Panc1 (cell line): Measurements from ENCODE around the gene B4GALT5. TPM values are rescaled to one million over a fixed set of nuclear protein-coding genes. Genes with fewer than 3 reads are reported as not detected.
A peak's percentile ranks its signal among the peaks of the same experiment; 100 is the strongest.

ENCODE experiments used
- ATAC-seq: fragments of 200-7000 bp; cut with Tn5 transposase; 2 replicates; pipeline ENCODE4 v1.9.1; 2020; ENCODE audit warnings: mild to moderate bottlenecking, moderate library complexity
- BruUV-seq: library from RNA; stranded (reverse); fragments of 400-500 nt; replicated peaks from 2 replicates; lab custom pipeline; 2021; lab: Mats Ljungman, UMichigan
- CTCF ChIA-PET: fragments of 300-600 bp; sonication (Branson Sonifier 250); formaldehyde crosslinking; loops from one replicate; lab custom pipeline; 2022; ENCODE audit warnings: antibody characterized with exemption; lab: Charles Lee
- POLR2A ChIA-PET: fragments of 300-600 bp; sonication (Branson Sonifier 250); formaldehyde crosslinking; loops from one replicate; lab custom pipeline; 2022; ENCODE audit warnings: antibody characterized with exemption; lab: Charles Lee
- DNase-seq: peaks from one replicate; pipeline ENCODE4 v3.0.0-alpha.2; 2010; ENCODE audit warnings: low read depth, low spot score
- H3K27ac ChIP-seq: 2 replicates; pipeline ENCODE4 v1.5.1; 2011; ENCODE audit warnings: mild to moderate bottlenecking, low read length, inconsistent platforms
- H3K27me3 ChIP-seq: fragments of 200-500 bp; sonication (Bioruptor generic); 2 replicates; pipeline ENCODE4 v1.6.0; 2014; ENCODE audit warnings: low read length, inconsistent platforms; ENCODE audit not compliant: control insufficient read depth, insufficient read depth
- H3K36me3 ChIP-seq: fragments of 200-500 bp; sonication (Bioruptor generic); 2 replicates; pipeline ENCODE4 v1.5.1; 2014; ENCODE audit warnings: inconsistent platforms, mild to moderate bottlenecking, low read length, moderate library complexity; ENCODE audit not compliant: control insufficient read depth, insufficient read depth
- H3K4me1 ChIP-seq: 2 replicates; pipeline ENCODE4 v1.5.1; 2011; ENCODE audit warnings: inconsistent platforms, mild to moderate bottlenecking, low read length, moderate library complexity; ENCODE audit not compliant: control insufficient read depth, insufficient read depth
- H3K4me3 ChIP-seq, 2 experiments: 2 replicates each; pipeline ENCODE4 v1.5.1; 2011 to 2012; ENCODE audit warnings: low read depth in 2 of 2, low read length in 2 of 2, mild to moderate bottlenecking in 2 of 2, inconsistent platforms in 1 of 2, moderate library complexity in 1 of 2
- H3K9me3 ChIP-seq: fragments of 200-500 bp; sonication (Bioruptor generic); 2 replicates; pipeline ENCODE4 v1.5.1; 2014; ENCODE audit warnings: low read depth, mild to moderate bottlenecking, inconsistent platforms, low read length, moderate library complexity; ENCODE audit not compliant: control insufficient read depth, insufficient read depth
- CTCF ChIP-seq: fragments of 450-650 bp; IDR thresholded peaks from 2 replicates; pipeline ENCODE4 v1.5.1; 2017; ENCODE audit warnings: mild to moderate bottlenecking
- POLR2AphosphoS5 ChIP-seq: IDR thresholded peaks from 2 replicates; pipeline ENCODE4 v1.6.1; 2012; ENCODE audit warnings: mild to moderate bottlenecking, low read depth, low read length, moderate library complexity
- REST ChIP-seq, 2 experiments: IDR thresholded peaks; 2 replicates each; pipeline ENCODE4 v1.6.1; 2011 to 2012; ENCODE audit warnings: low read depth in 2 of 2, control low read depth in 1 of 2, low read length in 1 of 2, mild to moderate bottlenecking in 1 of 2, moderate library complexity in 1 of 2; ENCODE audit not compliant: insufficient read depth in 1 of 2
- SIN3A ChIP-seq: IDR thresholded peaks from 2 replicates; pipeline ENCODE4 v1.6.1; 2012; ENCODE audit warnings: low read depth, mild to moderate bottlenecking, low read length, moderate library complexity, borderline replicate concordance; ENCODE audit not compliant: insufficient read depth
- TCF7L2 ChIP-seq: IDR thresholded peaks from 2 replicates; pipeline ENCODE4 v1.6.1; 2011; ENCODE audit warnings: mild to moderate bottlenecking, low read depth, low read length, inconsistent platforms
- in situ Hi-C: cut with HindIII; loops from 2 replicates; pipeline ENCODE4 v1.10.0; 2016; ENCODE audit warnings: low sequenced_read_pairs, low pct_unique_long_range_greater_than_20kb
- intact Hi-C: fragments of 100-400 bp; cut with micrococcal nuclease; formaldehyde crosslinking; loops from one replicate; pipeline ENCODE4 v1.10.0; 2022; ENCODE audit not compliant: unreplicated experiment
- total RNA-seq: library from RNA; stranded (reverse); gene quantifications from one replicate; pipeline ENCODE4 v1.2.1, GENCODE V29; 2021; ENCODE audit not compliant: unreplicated experiment

B4GALT5 gene
- total RNA-seq, 1 experiment from 2014 or later = 40.0 TPM

- no peak for TF ChIP-seq SIN3A
- TF ChIP-seq CTCF = no peak
- TF ChIP-seq TCF7L2 = no peak
- TF ChIP-seq POLR2AphosphoS5 = no peak
- no peak for TF ChIP-seq REST (IDR thresholded peaks at IDR 0.05; ENCODE audit: insufficient read depth in 1 of 2, low read depth in 2 of 2, low read length in 1 of 2)
- BruUV-seq = no TSS peak
- ATAC-seq (no peak), DNase-seq (no peak)
- Histone ChIP-seq H3K27ac (no peak overlapping the region), H3K4me1 (no peaks in the 10 kb centered on the region; the same call in 1 of the 2 replicates), H3K27me3 (no peaks in the 10 kb centered on the region), H3K36me3 (0 out of 2 replicates have a peak, but pooled peaks cover 5% of the 10 kb centered on the region), H3K9me3 (no peaks in the 10 kb centered on the region), H3K4me3 (no peak overlapping the region)
- intact Hi-C loops (no loop called here), in situ Hi-C loops (no loop called here)
- CTCF ChIA-PET = interaction anchor here (0.5 kb wide), 1 partner anchor 28 kb away, joined by 4 read pairs; no protein-coding TSS in a partner anchor
- POLR2A ChIA-PET = interaction anchor here (0.6 kb wide), 1 partner anchor 45 kb away, joined by 7 read pairs; no protein-coding TSS in a partner anchor
Observed at GRCh38 chr20:49631856-49632418, 81.7 kb downstream of the B4GALT5 start.

- POLR2A ChIA-PET = no interaction called here
- no peak for TF ChIP-seq SIN3A
- TF ChIP-seq POLR2AphosphoS5 = no peak
- TF ChIP-seq TCF7L2 = no peak
- TF ChIP-seq REST (IDR thresholded peaks at IDR 0.05; ENCODE audit: insufficient read depth in 1 of 2, low read depth in 2 of 2, low read length in 1 of 2) = no peak
- TF ChIP-seq CTCF = no peak
- Histone ChIP-seq H3K4me3 (no peak overlapping the region), H3K36me3 (0 out of 2 replicates have a peak, but pooled peaks cover 5% of the 10 kb centered on the region), H3K27me3 (no peaks in the 10 kb centered on the region), H3K27ac (no peak overlapping the region), H3K9me3 (no peaks in the 10 kb centered on the region), H3K4me1 (no peaks in the 10 kb centered on the region; the same call in 1 of the 2 replicates)
- BruUV-seq = no TSS peak
- CTCF ChIA-PET = interaction anchor here (0.7 kb wide), 1 partner anchor 15 kb away, joined by 3 read pairs; no protein-coding TSS in a partner anchor
- peak; percentile 54 for ATAC-seq
- in situ Hi-C loops (no loop called here), intact Hi-C loops (no loop called here)
- DNase-seq = no peak
Observed at GRCh38 chr20:49631061-49631716, 82.5 kb downstream of the B4GALT5 start.
